ENCODE measurements around the gene TRIM65.

The TRIM65 gene

GRCh38 chr17:75845058-75845711 lies 51.6 kb downstream of the TRIM65 start:
- peak overlapping the region; percentile 75 for H3K4me3 ChIP-seq (ENCODE audit: low read depth, low read length)
- TF ChIP-seq MAX (IDR thresholded peaks at IDR 0.05; ENCODE audit: low read depth, low read length) (peak; percentile 75), CTCF (IDR thresholded peaks at IDR 0.05; ENCODE audit: low read depth, low read length) (peak; percentile 80), POLR2A (IDR thresholded peaks at IDR 0.05; ENCODE audit: extremely low read depth, insufficient read length) (peak; percentile 41), MYC (IDR thresholded peaks at IDR 0.05; ENCODE audit: low read depth, low read length) (peak; percentile 85)
- peak; percentile 98 for DNase-seq (ENCODE audit: low read depth)

- no peak for DNase-seq (ENCODE audit: low read depth)
- no peak for TF ChIP-seq MAX (IDR thresholded peaks at IDR 0.05; ENCODE audit: low read depth, low read length)
- TF ChIP-seq MYC (IDR thresholded peaks at IDR 0.05; ENCODE audit: low read depth, low read length) = no peak
- no peak for TF ChIP-seq POLR2A (IDR thresholded peaks at IDR 0.05; ENCODE audit: extremely low read depth, insufficient read length)
- no peak for TF ChIP-seq CTCF (IDR thresholded peaks at IDR 0.05; ENCODE audit: low read depth, low read length)
- peak overlapping the region; percentile 75 for H3K4me3 ChIP-seq (ENCODE audit: low read depth, low read length)
Observed at GRCh38 chr17:75844530-75845057, 52.2 kb downstream of the TRIM65 start.

GRCh38 chr17:75843577-75844529 lies 52.9 kb downstream of the TRIM65 start, which contains the start of gene UNC13D:
TSS of gene UNC13D (minus strand) at chr17:75844404. CDS start at chr17:75844337, 67 bp downstream.
- peak; percentile 93 for DNase-seq (ENCODE audit: low read depth)
- peak within 1 kb of the TSS; percentile 75 for H3K4me3 ChIP-seq (ENCODE audit: low read depth, low read length)
- peak; percentile 39 for TF ChIP-seq POLR2A (IDR thresholded peaks at IDR 0.05; ENCODE audit: extremely low read depth, insufficient read length)
- TF ChIP-seq MYC (IDR thresholded peaks at IDR 0.05; ENCODE audit: low read depth, low read length) = 0 out of 2 replicates have a peak, but pooled peaks have one; percentile 2
- TF ChIP-seq MAX (IDR thresholded peaks at IDR 0.05; ENCODE audit: low read depth, low read length) = 0 out of 2 replicates have a peak, but pooled peaks have one; percentile 7
- TF ChIP-seq CTCF (IDR thresholded peaks at IDR 0.05; ENCODE audit: low read depth, low read length) = no peak

- DNase-seq (ENCODE audit: low read depth) = no peak
- TF ChIP-seq MYC (IDR thresholded peaks at IDR 0.05; ENCODE audit: low read depth, low read length) = no peak
- no peak for TF ChIP-seq MAX (IDR thresholded peaks at IDR 0.05; ENCODE audit: low read depth, low read length)
- TF ChIP-seq POLR2A (IDR thresholded peaks at IDR 0.05; ENCODE audit: extremely low read depth, insufficient read length) = no peak
- H3K4me3 ChIP-seq (ENCODE audit: low read depth, low read length) = peak overlapping the region; percentile 75
Observed at GRCh38 chr17:75842963-75843576, 53.7 kb downstream of the TRIM65 start.

- DNase-seq (ENCODE audit: low read depth) = no peak
- TF ChIP-seq CTCF (IDR thresholded peaks at IDR 0.05; ENCODE audit: low read depth, low read length) (no peak), MAX (IDR thresholded peaks at IDR 0.05; ENCODE audit: low read depth, low read length) (no peak), POLR2A (IDR thresholded peaks at IDR 0.05; ENCODE audit: extremely low read depth, insufficient read length) (no peak), MYC (IDR thresholded peaks at IDR 0.05; ENCODE audit: low read depth, low read length) (no peak)
- H3K4me3 ChIP-seq (ENCODE audit: low read depth, low read length) = no peak overlapping the region
Observed at GRCh38 chr17:75842411-75842810, 54.3 kb downstream of the TRIM65 start.
